Body of pancreas (tissue), 4 donors: Measurements from ENCODE around the gene ANKRD22.

Source experiments
- CTCF ChIP-seq, 7 experiments: fragments of 450-650 bp in 4 of 7; fragments of 200-600 bp in 3 of 7; sonication (generic) in 3 of 7; IDR thresholded peaks; one replicate each; pipeline ENCODE4 v1.5.1; 2016 to 2019; ENCODE audit warnings: antibody characterized with exemption in 7 of 7
- POLR2A ChIP-seq, 3 donors: fragments of 450-650 bp; IDR thresholded peaks; one replicate each; pipeline ENCODE4 v1.6.1; 2016; ENCODE audit warnings: antibody characterized with exemption in 3 of 3, mild to moderate bottlenecking in 2 of 3

GRCh38 chr10:88838766-88839350 lies 12.8 kb downstream of the ANKRD22 start:
- no peak for TF ChIP-seq POLR2A (IDR thresholded peaks at IDR 0.05)
- no peak for TF ChIP-seq CTCF (IDR thresholded peaks at IDR 0.05)
